Activated CD4-positive, alpha-beta T cell treated with anti-CD3 and anti-CD28 coated beads, Interleukin-2, Interleukin-6, amounts not matched to agents 100 ng/mL and 50 ng/mL, durations not matched to agents 16 hours and 8 hours (primary cell): ENCODE measurements around the gene TRAF2.
"Not testable (repeated sequence)": the region's sequence is repeated elsewhere in the genome, so short reads cannot be mapped to it uniquely, and the experiment has no call there.

ENCODE experiments used
- DNase-seq: peaks from one replicate; pipeline ENCODE4 v3.0.0-alpha.2; 2020

Gene TRAF2

DNA sequence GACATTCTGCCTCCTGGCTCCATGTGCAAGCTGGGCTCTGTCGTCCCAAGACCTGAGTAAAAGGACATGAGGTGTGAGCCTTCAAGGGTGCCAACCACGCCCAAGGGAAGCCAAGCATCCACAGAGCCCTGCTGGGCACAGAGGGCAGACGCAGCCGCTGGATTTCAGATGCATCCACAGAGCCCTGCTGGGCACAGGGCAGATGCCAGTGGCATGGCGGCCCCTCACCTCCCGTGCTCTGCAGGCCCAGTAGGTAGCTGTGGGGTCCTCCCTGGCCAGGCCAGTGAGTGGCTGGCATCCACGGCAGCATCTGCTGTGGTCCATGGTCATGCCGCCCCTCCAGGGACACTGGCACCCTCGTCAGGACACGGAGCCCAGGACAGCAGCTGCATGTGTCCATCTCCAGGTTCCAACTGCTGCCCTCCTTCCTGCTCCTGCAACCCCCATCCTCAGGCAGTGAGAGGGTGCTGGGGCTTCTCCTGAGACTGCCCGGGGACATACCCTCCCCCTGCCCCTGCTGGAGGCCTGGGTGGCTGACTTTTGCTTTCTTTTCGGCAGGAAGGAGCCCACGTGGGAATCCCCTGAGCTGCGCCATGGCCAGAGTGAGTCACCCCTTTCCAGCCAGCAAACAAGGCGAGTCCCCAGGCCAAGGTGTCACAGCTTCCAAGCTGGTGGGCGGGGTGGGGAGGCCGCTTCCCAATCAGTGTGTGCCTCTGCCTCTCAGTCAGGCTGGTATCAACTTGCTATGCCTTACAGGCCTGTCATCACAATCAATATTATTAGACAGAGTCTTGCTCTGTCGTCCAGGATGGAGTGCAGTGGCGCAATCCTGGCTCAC, 4.0 kb upstream of the TRAF2 start:
- peak; percentile 95 for DNase-seq

DNA sequence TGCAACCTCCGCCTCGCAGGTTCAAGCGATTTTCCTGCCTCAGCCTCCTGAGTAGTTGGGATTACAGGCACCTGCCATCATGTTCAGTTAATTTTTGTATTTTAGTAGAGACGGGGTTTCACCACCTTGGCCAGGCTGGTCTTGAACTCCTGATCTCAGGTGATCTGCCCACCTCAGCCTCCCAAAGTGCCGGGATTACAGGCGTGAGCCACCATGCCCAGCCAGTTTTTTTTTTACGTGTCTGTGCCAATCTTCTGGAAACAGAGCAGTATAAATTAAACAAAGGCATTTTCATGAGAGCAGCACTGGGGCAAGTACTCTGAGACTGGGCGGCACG, 3.4 kb upstream of the TRAF2 start:
- DNase-seq = not testable (repeated sequence)

DNA sequence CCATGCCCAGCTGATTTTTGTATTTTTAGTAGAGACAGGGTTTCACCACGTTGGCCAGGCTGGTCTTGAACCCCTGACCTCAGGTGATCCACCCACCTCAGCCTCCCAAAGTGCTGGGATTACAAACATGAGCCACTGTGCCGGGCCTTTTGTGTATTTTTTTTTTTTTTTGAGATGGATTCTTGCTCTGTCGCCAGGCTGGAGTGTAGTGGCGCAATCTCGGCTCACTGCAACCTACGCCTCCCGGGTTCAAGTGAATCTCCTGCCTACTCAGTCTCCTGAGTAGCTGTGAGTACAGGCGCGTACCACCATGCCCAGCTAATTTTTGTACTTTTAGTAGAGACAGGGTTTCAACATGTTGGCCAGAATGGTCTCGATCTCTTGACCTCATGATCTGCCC, 2.6 kb upstream of the TRAF2 start:
- not testable (repeated sequence) for DNase-seq

DNA sequence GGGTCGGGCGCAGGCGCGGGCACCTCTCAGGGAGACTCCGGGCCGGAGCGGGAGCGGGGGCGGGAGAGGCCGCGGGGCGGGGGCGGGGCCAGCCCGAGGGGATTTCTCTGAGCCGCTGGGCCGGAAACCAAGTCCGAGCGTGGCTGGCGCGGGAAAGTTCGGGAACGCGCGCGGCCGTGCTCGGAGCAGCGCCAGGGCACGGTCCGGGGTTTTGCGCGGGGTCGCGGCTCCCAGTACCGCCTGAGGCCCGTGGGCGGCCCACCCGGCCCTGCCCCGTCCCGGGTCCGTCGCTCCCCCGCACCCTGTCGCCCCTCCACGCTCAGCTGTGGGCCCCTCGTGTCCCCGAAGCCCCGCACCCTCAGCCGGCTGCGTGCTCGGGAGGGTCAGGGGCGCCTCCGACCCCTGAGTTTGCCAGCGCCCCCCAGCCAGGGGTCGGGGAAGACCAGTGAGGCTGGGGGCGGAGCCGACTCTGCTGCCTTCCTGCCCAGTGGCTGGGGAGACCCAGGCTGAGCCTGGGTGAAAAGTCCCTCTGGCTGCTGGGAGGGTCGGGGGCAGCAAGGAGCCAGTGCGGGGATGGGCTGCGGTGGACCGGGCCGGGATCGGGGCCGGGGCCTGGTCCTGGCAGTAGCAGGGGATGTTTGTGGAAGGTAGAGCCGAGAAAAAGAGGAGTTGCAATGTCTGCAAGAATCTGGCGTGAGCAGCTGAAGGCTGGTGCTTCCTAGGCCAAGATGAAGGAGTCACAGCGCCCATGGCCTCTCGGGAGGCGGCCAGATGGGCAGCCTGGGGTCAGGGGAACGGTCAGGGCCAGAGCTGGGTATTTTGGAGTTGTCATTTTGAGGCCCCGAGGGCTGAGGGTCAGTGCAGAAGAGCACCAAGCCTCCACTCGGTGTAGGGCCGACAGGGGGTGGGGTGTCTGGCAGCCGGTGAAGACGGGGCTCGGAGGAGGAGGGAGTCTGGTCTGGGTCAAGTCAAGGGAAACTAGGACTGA, 588 bp downstream of the TRAF2 start:
- peak; percentile 53 for DNase-seq

DNA sequence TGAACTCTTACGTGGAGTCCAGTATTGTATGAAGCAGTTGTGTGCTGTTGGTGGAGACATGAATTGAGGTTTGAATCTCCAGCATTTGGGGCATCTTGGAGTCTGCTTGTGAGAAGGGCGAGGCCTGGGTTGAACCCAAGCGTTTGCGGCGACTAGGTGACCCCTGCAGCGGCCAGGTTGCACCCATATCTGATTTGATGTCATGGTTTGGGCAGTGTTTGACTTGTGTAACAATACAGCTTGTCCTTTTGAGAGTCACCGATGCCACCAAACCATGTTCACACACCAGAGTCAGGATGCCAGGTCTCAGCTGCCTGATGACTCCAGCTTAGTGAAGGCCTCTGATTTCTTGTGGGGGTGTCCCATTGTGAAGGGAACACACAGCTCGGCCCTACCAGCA, 2.1 kb downstream of the TRAF2 start:
- no peak for DNase-seq

DNA sequence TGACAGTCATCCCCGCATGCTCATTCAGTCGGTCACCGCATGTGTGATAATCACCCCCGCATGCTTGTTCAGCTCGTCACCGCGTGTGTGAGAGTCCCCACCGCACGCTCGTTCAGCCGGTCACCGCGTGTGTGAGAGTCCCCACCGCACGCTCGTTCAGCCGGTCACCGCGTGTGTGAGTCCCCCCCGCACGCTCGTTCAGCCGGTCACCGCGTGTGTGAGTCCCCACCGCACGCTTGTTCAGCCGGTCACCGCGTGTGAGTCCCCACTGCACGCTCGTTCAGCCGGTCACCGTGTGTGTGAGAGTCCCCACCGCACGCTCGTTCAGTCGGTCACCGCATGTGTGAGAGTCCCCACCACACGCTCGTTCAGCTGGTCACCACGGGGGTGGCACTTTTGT, 3.5 kb downstream of the TRAF2 start:
- no peak for DNase-seq

DNA sequence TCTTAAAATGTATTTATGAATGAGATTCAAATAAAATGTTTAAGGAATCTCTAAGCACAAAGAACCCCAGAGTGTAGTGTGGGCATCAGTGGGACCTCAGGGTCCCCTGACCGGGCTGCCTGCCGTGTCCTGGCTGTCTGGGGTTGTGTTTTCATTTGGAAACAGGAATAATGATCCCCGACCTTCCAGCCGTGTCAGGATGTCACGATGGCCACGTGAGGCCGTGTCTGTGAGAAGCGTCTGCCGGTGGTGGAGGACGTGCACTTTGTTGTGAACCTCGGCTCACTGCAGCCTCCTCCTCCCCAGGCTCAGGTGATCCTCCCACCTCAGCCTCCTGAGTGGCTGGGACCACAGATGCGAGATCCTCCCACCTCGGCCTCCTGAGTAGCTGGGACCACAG, 4.3 kb downstream of the TRAF2 start:
- DNase-seq = no peak

DNA sequence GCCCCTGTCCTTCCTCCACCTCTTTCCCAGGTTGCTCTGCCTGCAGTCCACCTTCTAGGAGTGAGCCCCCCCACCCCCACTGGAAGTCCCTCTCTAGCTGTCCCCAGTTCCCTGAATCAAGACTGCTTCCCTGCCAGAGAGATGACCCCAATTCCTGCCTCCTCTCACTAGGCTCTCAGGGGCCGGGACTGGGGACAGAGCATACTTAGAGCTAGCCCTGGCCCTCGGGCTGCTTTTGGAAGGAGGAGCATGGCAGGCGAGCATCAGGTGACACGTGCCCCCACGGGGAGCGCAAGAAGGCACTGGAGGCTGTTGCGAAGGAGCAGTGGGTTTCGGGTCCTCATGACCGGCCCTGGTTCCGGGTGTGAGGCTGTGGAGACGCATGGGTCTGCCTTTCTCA, 9.7 kb downstream of the TRAF2 start:
- DNase-seq = no peak

DNA sequence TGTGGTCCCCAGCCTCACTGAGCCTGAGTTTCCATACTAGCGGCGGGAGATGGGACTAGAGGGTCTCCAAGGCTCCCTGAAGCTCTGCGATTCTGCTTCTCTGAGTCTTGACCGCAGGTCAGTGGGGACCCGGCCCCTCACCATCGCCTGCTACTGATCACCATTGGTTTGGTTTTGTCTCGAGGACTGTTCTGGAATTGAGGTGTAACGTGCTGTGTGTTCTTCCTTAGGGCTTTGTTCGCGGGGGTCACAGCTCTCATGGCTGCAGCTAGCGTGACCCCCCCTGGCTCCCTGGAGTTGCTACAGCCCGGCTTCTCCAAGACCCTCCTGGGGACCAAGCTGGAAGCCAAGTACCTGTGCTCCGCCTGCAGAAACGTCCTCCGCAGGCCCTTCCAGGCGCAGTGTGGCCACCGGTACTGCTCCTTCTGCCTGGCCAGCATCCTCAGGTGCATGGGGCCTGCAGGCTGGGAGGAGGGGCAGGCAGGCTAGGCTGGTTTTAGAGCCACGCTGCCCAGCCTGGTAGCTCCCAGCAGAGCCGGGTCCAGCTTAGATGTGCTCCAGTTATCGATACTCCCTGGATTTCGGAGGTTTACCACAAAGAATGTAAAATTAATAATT, 12.3 kb downstream of the TRAF2 start:
- no peak for DNase-seq

DNA sequence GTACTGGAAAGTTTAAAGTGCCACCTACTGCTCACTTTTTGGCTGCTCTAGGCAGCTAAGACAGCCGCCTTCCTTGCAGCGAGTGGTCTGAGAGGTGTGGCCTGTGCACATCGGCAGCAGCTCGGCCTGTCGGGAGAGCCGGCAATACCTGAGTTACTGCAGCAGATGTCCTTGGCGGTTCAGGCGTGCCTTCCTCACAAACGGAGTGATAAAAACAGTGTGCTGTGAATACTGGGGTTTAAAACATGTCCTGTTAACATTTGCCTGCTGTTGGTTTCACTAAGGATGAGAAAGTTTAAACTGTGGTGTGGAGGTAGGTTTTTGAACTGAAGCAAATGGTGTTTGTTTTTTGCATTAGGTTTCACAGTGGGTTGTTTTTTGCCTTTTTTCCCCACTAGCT, 12.9 kb downstream of the TRAF2 start:
- no peak for DNase-seq

DNA sequence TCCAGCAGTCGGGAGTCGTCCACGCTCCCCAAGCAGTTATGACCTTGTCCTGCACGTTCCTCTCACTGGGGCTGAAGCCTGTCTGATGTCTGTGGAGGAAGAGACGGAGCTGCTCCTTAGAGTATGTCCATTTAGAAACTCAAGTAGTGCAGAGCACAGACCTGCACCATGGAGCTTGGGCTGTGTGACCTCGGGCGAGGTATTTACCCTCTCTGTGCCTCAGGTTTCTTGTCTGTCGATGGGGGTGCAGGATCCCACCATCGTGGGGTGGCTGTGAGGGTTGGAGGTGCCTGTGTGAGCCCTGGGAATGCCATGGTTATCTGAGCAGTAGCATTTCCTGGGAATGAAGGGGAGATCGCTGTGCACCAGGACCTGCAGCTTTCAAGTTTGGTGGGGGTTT, 14.2 kb downstream of the TRAF2 start:
- no peak for DNase-seq

DNA sequence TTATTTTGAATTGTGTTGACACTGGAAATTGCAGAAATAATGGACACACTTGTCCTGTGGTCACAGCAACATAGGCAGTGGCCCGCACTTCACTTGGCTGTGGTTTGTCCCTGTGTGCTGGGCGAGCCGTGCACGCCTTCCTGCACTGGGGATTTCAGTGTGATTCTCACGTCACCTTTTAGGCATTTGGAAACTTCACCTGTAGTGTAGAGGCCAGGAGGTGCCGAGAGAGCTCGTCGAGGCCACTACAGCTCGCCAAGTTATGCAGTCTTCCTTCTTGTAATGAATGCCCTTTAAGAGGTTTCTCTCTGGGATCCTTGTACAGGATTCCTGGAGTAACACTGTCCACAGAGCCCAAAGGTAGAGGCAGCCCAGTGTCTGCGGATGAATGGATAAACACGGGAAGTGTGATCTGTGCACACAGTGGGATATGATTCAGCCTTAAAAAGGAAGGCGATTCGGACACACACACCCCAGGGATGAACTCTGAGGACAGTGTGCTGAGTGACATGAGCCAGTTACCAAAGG, 14.7 kb downstream of the TRAF2 start:
- no peak for DNase-seq

DNA sequence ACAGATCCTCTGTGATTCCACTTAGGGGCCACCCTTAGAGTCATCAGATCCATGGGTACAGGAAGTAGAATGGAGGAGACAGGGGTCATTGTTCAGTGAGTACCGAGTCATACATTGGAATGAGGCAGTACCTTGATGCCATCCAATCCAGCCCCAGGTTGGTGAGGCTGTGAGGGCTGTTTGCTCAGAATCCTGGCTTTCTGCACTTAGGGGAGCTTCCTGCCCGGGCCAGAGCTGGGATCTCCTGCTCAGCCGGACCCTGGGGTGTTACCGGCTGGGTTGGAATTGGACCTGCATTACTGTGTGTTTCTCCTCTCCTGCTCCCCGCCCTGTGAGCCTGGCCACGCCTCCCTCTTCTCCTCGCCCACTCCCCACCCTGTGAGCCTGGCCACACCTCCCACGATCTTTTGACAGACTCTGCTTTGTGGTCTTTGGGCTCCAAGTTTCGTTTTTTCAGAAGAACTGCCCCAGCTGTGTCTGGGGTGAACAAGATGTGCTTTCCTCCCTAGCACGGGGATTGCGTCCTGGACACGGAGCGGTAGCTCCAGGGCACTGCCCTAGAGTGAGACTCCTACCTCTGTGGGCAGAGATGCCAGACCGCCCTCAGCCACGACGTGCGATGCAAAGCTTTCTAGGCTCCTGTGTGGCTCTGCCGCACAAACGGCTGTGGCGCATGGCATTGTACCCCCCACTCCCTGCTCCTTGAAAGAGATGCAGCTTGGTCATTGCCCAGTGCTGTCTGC, 15.4 kb downstream of the TRAF2 start:
- peak; percentile 85 for DNase-seq

DNA sequence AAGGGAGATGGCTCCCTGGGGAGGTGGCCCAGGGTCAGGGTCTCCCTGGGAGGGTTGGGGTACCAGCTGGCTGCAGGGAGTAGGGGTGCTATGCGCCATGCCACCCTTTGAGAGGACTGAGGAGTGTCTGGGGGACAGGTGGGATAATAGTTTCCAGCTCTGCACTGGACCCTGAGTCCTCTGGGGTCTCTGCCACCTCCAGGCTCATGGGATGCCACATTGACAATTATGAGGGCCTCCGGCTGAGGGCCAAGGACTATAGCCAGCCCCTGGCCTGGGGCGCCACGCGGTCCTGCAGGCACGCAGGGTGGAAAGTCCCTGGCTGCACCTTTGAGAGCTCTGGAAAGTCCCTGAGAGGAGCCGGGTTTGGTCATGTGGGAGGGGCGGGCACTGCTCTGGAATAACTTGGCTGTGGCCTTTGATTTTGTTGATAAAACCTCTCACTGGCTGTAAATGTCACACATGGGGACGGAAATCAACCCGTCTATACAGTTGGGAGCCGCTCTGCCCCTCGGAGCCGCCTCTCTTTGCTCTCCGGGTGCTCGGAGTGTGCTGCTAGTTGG, 16.0 kb downstream of the TRAF2 start:
- peak; percentile 92 for DNase-seq

DNA sequence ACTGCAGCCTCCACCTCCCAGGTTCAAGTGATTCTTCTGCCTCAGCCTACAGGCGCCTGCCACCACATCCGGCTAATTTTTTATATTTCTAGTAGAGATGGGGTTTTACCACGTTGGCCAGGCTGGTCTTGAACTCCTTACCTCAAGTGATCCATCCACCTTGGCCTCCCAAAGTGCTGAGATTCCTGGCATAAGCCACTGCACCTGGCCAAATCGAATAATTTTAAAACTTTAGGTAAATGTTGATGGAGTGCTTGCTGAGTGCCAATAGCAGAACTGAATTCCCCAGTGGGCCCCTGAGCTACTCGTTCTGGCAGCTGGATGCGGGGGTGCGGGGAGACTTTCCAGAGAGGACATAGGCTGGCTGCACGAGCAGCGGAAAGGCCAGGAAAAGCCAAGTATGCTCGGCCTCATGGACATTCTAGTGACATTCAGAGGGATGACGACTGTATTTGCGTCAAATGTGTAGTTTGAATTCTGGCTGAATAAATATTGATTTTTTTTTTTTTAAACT, 16.8 kb downstream of the TRAF2 start:
- peak; percentile 37 for DNase-seq

DNA sequence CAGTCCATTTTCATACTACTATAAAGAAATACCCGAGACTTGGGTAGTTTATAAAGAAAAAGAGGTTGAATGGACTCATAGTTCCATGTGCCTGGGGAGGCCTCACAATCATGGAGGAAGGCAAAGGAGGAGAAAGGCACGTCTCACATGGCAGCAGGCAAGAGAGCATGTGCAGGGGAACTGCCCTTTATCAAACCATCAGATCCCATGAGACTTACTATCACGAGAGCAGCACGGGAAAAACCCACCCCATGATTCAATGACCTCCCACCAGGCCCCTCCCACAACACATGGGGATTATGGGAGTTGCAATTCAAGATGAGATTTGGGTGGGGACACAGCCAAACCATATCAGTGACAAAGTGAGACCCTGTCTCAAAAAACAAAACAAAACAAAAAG, 19.9 kb downstream of the TRAF2 start:
- DNase-seq = no peak

DNA sequence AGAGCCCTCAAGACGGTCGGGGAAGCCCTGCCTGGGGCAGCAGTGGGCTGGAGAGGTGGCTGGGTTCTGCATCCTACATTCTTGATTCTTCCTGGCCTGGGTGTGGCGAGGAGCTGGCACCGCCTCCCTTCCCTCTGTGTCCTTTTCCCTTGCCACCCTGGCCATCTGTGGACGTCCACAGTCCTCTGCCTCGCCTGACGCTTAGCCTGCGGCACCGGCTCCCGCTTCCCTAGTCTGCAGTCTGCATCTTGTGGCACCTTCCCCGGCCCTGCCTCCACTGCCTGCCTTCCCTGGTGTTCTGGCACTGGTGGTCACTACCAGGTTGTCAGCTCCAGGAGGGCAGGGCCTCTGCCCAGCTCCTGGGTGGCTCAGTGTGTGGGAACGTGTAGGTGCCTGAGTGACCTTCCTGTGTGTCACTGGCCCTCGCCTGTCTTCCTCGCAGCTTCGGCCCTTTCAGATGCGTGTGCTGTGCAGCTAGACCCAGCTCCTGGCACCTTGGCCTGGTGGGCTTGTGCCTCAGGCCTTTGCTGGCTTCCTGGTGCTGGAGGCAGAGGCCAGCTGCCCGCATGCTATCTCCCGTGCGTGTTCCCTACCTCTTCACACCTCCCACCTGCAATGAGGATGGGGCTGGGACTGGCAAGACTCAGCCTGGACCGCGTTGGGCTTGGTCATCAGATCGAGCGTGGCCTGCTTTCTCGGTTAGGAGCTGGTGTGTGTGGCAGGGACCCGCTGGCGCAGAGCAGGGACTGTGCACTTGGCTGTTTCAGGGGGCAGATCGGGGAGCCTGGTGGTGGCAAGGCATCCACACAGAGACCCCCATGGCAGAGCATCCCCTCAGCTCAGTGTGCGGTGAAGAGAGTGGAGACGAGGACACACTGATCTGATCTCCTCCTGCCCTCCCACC, 20.9 kb downstream of the TRAF2 start:
- DNase-seq = no peak

DNA sequence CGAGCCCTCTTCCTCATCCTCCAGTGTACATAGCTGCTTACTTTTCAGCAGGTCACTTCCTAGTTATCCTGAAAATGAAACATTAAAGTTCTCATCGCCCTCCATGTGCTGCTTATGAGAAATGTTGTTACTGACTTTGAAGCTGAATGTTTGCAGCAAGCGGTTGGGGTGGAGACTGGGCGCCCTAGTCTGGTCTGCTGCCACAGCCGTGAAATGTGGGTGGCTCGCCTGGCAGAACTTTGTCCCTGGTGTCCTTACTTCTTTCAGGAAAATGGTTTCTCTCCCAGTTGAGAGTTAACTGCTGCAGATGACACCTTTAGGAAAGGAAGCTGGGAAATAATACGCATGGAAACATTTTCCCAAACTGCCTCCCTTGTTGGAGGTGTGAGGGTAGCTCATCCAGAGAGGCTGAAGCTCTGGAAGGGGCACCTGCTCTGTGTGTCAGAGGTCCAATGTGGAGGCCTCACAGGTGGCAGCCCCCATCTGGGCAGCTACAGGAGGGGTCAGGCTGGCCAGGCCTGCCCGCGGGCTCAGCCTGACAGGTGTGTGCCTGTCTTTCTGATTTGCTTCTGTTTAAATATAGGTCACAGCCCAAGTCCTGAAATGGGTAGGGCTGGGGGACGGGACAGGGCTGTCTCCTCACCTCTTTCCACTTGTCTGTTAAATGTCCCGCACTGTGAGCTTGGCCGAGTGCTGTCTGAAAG, 24.0 kb downstream of the TRAF2 start:
- no peak for DNase-seq

DNA sequence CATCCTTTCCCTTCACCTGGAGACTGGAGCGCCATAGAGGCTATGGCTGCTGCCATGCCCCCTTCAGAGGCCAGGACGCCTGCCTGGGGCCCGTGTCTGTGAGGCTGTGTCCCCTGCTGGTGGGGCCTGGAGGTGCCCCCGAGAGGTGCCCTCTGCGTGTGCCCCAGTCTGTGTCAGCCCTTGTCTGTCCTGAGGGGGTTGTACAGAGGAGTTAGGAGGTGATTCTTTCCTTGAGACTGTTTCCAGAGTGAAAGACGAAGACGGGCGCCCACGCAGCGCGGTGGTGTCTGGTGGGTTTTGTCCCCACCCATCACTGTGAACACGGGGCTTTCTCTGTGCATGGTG, 24.6 kb downstream of the TRAF2 start:
- DNase-seq = no peak

DNA sequence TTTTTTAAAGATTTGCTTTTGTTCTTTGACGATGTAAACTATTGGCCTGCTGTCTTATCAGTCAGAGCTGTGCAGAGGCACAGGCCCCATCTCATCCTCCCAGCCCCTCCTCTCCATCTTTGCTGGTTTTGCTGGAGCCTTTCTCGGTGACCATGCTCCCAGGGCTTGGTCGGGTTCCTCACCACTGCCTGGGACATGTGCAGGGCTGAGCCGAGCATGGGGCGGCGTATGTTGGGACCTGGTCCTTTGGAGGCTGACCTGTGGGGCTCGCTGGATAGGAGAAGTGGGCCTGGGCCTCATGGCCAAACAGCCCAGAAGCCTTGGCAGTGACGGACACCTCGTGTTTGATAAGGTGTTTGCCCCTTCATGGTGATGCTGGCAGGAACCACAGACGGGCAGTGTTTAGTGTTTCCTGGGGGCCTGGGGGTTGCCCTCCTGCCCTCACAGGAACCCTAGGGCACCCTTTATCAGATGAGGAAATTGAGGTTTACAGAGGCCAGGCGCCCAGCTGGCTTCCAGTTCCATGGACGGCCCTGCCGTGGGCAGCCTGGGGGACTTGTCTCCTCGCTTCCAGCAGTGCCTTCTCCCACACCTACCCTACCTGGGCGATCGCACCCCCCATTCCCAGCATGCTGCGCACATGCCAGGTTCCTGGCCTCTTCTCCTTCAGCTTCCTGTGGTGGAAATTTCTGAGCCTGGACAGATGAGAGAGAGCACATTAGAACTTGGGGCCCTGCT, 27.6 kb downstream of the TRAF2 start:
- DNase-seq = no peak
